A673 (cell line): ENCODE measurements around the gene ACACA.

Experiments used
- EZH2 ChIP-seq: fragments of 200-600 bp; sonication (generic); IDR thresholded peaks from 2 replicates; pipeline ENCODE4 v1.6.1; 2017; ENCODE audit warnings: borderline replicate concordance, low read depth, mild to moderate bottlenecking, mixed read lengths, antibody characterized with exemption, low read length; ENCODE audit not compliant: poor library complexity, severe bottlenecking
- TF ChIP-seq, protein P1 (sequence below): fragments of 300-800, 200-600 bp; sonication (generic); conservative IDR thresholded peaks from 2 replicates; pipeline ENCODE4 v1.5.1; 2017; ENCODE audit warnings: low read depth, mild to moderate bottlenecking, antibody characterized with exemption, low read length, moderate library complexity, mixed read lengths

DNA sequence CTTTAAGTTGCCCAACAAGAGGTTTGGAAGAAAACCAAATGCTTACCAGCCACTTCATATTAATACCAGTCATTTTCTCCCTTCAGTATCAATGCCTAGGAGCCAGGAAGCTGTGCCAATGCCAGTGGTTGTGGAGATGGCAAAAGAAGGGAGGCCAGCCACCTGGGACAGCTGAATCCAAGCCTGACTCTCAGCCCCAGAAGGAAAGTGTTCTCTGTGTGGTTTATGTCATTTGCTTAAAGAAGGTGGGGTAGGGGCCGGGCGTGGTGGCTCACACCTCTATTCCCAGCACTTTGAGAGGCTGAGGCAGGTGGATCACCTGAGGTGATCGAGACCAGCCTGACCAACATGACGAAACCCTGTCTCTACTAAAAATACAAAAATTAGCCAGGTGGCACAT lies 17.5 kb downstream of the ACACA start:
- TF ChIP-seq, protein P1, sequence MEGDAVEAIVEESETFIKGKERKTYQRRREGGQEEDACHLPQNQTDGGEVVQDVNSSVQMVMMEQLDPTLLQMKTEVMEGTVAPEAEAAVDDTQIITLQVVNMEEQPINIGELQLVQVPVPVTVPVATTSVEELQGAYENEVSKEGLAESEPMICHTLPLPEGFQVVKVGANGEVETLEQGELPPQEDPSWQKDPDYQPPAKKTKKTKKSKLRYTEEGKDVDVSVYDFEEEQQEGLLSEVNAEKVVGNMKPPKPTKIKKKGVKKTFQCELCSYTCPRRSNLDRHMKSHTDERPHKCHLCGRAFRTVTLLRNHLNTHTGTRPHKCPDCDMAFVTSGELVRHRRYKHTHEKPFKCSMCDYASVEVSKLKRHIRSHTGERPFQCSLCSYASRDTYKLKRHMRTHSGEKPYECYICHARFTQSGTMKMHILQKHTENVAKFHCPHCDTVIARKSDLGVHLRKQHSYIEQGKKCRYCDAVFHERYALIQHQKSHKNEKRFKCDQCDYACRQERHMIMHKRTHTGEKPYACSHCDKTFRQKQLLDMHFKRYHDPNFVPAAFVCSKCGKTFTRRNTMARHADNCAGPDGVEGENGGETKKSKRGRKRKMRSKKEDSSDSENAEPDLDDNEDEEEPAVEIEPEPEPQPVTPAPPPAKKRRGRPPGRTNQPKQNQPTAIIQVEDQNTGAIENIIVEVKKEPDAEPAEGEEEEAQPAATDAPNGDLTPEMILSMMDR: no peak
- TF ChIP-seq EZH2: no peak
